A172 (cell line): ENCODE results near the gene GRIA1. TPM values are rescaled to one million over a fixed set of nuclear protein-coding genes. Genes with fewer than 3 reads are reported as not detected.
"Not testable (repeated sequence)": the region's sequence is repeated elsewhere in the genome, so short reads cannot be mapped to it uniquely, and the experiment has no call there.

Source experiments
- DNase-seq: peaks from one replicate; pipeline ENCODE4 v3.0.0-alpha.2; 2015; ENCODE audit warnings: low spot score
- total RNA-seq: library from RNA; depleted of rRNA; stranded (reverse); fragments of >200 nt; shearing (Covaris generic); gene quantifications from 2 replicates; pipeline ENCODE4 v1.2.3, GENCODE V29; 2014

Gene GRIA1
- total RNA-seq, 1 experiment from 2014 or later = 0.38 TPM

GRCh38 chr5:153829510-153830065 lies 339.1 kb downstream of the GRIA1 start:
- no peak for DNase-seq

GRCh38 chr5:153831973-153832372 lies 341.5 kb downstream of the GRIA1 start:
- peak; percentile 66 for DNase-seq

GRCh38 chr5:153835891-153836515 lies 345.5 kb downstream of the GRIA1 start:
- DNase-seq = no peak

GRCh38 chr5:153849303-153850113 lies 359.0 kb downstream of the GRIA1 start:
- DNase-seq = not testable (repeated sequence)

GRCh38 chr5:153860195-153860886 lies 369.9 kb downstream of the GRIA1 start:
- peak; percentile 35 for DNase-seq

- not testable (repeated sequence) for DNase-seq
Observed at GRCh38 chr5:153862906-153863305, 372.4 kb downstream of the GRIA1 start.
